DND-41 (cell line): ENCODE results near the gene ALX3.

Source experiments
- ATAC-seq: fragments of 200-7000 bp; cut with Tn5 transposase; 3 replicates; pipeline ENCODE4 v1.9.1; 2021; ENCODE audit warnings: low read depth; ENCODE audit not compliant: insufficient read depth
- DNase-seq: peaks from one replicate; pipeline ENCODE4 v3.0.0-alpha.2; 2020
- H2AFZ ChIP-seq: 2 replicates; pipeline ENCODE4 v1.6.0; 2012; ENCODE audit warnings: low read depth, low read length
- H3K27ac ChIP-seq: 2 replicates; pipeline ENCODE4 v1.5.1; 2012; ENCODE audit warnings: low read length, inconsistent platforms
- H3K27me3 ChIP-seq: fragments of 200-600 bp; sonication (generic); 2 replicates; pipeline ENCODE4 v1.6.0; 2012; ENCODE audit warnings: low read length, mild to moderate bottlenecking, inconsistent platforms; ENCODE audit not compliant: insufficient read depth, poor library complexity
- H3K36me3 ChIP-seq: 2 replicates; pipeline ENCODE4 v1.5.1; 2012; ENCODE audit warnings: low read length, inconsistent platforms; ENCODE audit not compliant: insufficient read depth
- H3K4me1 ChIP-seq: 2 replicates; pipeline ENCODE4 v1.5.1; 2012; ENCODE audit warnings: mild to moderate bottlenecking, low read length; ENCODE audit not compliant: insufficient read depth
- H3K4me2 ChIP-seq: 2 replicates; pipeline ENCODE4 v1.6.0; 2012; ENCODE audit warnings: mild to moderate bottlenecking, moderate library complexity, low read length, inconsistent platforms; ENCODE audit not compliant: insufficient read depth
- H3K4me3 ChIP-seq, 2 experiments: fragments of 200-600 bp in 1 of 2; shearing (Covaris generic) in 1 of 2; 2 replicates each; pipeline ENCODE4 v1.5.1; 2012 to 2016; ENCODE audit warnings: inconsistent platforms in 2 of 2, low read length in 2 of 2, mild to moderate bottlenecking in 2 of 2, low read depth in 1 of 2, moderate library complexity in 1 of 2
- H3K79me2 ChIP-seq: 2 replicates; pipeline ENCODE4 v1.6.0; 2012; ENCODE audit warnings: low read length, inconsistent platforms; ENCODE audit not compliant: insufficient read depth
- H3K9ac ChIP-seq: 2 replicates; pipeline ENCODE4 v1.6.0; 2012; ENCODE audit warnings: low read depth, mild to moderate bottlenecking, inconsistent platforms, low read length, moderate library complexity
- H3K9me3 ChIP-seq: 2 replicates; pipeline ENCODE4 v1.5.1; 2012; ENCODE audit warnings: low read length, moderate library complexity, mild to moderate bottlenecking, inconsistent platforms; ENCODE audit not compliant: insufficient read depth, severe bottlenecking
- H4K20me1 ChIP-seq: 2 replicates; pipeline ENCODE4 v1.6.0; 2012; ENCODE audit warnings: low read length; ENCODE audit not compliant: insufficient read depth
- EZH2 ChIP-seq: IDR thresholded peaks from 3 replicates; pipeline ENCODE4 v1.6.1; 2012; ENCODE audit warnings: borderline replicate concordance, low read depth, mild to moderate bottlenecking, moderate library complexity, low read length, inconsistent platforms; ENCODE audit not compliant: severe bottlenecking
- TF ChIP-seq, protein P1 (sequence below): IDR thresholded peaks from 2 replicates; pipeline ENCODE4 v1.5.1; 2012; ENCODE audit warnings: borderline replicate concordance, low read length, moderate library complexity, mild to moderate bottlenecking; ENCODE audit not compliant: poor library complexity, severe bottlenecking; ENCODE audit errors: extremely low read depth

The ALX3 gene

DNA sequence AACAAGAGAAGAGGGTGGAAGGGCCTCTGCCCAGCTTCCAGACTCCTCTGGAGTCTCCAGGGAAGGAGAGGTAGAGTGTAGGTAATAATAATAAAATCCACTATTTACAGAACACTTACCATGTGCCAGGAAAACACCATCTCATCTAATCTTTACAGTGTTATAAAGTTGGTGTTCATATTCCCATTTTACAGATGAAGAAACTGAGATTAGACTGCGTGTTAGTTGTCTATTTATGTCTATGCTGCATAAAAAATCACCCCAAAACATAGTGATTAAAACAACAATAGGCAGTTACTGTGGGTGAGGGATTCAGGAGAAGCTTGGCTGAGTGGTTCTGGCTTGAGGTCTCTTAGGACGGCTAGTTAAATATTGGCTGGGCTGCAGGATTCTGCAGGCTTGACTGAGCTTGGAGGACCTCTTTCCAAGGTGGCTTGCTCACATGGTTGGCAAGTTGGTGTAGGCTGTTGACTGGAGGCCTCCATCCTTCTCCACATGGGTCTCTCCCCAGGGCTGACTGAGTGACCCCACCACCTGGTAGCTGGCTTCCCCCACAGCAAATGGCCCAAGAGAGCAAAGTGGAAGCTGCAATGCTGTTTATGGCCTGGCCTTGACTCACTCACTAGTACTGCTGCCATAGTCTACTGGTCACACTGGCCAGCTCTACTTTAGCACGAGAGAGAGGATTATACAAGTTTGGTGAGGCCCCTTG is 6.5 kb upstream of the ALX3 start:
- H3K27me3 ChIP-seq: no peaks in the 10 kb centered on the region
- TF ChIP-seq, protein P1, sequence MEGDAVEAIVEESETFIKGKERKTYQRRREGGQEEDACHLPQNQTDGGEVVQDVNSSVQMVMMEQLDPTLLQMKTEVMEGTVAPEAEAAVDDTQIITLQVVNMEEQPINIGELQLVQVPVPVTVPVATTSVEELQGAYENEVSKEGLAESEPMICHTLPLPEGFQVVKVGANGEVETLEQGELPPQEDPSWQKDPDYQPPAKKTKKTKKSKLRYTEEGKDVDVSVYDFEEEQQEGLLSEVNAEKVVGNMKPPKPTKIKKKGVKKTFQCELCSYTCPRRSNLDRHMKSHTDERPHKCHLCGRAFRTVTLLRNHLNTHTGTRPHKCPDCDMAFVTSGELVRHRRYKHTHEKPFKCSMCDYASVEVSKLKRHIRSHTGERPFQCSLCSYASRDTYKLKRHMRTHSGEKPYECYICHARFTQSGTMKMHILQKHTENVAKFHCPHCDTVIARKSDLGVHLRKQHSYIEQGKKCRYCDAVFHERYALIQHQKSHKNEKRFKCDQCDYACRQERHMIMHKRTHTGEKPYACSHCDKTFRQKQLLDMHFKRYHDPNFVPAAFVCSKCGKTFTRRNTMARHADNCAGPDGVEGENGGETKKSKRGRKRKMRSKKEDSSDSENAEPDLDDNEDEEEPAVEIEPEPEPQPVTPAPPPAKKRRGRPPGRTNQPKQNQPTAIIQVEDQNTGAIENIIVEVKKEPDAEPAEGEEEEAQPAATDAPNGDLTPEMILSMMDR: no peak
- ATAC-seq (no peak), DNase-seq (no peak)
- H3K36me3 ChIP-seq: no peaks in the 10 kb centered on the region
- H3K4me2 ChIP-seq: no peak overlapping the region
- no peaks in the 10 kb centered on the region for H4K20me1 ChIP-seq
- no peaks in the 10 kb centered on the region for H3K79me2 ChIP-seq
- no peak overlapping the region for H2AFZ ChIP-seq
- H3K9me3 ChIP-seq: no peaks in the 10 kb centered on the region
- H3K4me1 ChIP-seq: no peaks in the 10 kb centered on the region
- no peak overlapping the region for H3K27ac ChIP-seq
- H3K4me3 ChIP-seq: no peak overlapping the region
- no peak overlapping the region for H3K9ac ChIP-seq

DNA sequence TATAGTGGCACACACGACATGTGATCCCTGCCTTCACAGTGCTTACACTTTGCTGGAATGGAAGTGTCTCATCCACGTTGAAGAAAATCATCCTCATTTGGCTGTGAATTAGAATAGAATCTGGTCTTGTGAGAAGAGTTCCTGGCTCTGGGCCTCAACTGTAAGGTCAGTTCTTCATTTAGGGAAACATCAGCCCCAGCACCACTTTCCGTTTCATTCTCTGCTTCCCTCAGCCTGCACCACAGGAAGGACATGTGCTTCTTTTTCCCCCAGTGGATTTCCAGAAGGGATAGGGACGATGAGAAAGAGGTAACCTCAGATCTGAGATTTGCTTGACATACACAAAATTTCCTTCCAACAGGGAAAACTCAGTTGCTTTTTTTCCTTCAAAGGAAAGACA is 3.7 kb upstream of the ALX3 start:
- TF ChIP-seq EZH2: no peak
- TF ChIP-seq, protein P1: no peak
- Histone ChIP-seq H3K4me2 (no peak overlapping the region), H3K4me1 (no peaks in the 10 kb centered on the region), H3K4me3 (no peak overlapping the region), H3K36me3 (no peaks in the 10 kb centered on the region), H3K9ac (no peak overlapping the region), H2AFZ (no peak overlapping the region), H4K20me1 (no peaks in the 10 kb centered on the region), H3K27me3 (no peaks in the 10 kb centered on the region), H3K27ac (no peak overlapping the region), H3K79me2 (no peaks in the 10 kb centered on the region), H3K9me3 (no peaks in the 10 kb centered on the region)
- no peak for DNase-seq
- no peak for ATAC-seq

DNA sequence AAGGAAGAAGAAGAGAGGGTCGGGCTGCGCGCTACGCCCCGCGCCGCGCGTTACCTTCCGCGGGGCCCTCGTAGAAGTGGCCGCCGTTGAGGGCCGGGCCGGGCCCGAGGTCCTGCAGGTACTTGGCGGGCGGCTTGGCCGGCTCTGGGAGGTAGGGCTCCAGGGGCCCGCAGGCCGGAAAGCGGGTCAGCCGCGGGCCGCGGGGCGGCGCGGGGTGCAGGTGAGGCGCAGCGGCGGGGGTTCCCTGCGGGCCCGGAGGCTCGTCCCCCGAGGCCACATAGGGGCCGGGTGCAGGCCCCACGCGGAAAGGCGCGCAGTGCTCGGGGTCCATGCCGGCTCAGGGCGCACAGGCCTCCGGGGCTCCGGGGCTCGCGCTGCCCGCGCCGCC is 196 bp downstream of the ALX3 start:
- H4K20me1 ChIP-seq: no peaks in the 10 kb centered on the region; the same call in 1 of the 2 replicates

More for the DNA sequence above, 196 bp downstream of the ALX3 start:
- no peaks in the 10 kb centered on the region for H3K36me3 ChIP-seq
- H3K79me2 ChIP-seq: no peaks in the 10 kb centered on the region
- no peak overlapping the region for H3K9ac ChIP-seq
- no peaks in the 10 kb centered on the region for H3K9me3 ChIP-seq
- H3K4me1 ChIP-seq: no peaks in the 10 kb centered on the region
- H3K27ac ChIP-seq: no peak overlapping the region
- TF ChIP-seq, protein P1: no peak
- TF ChIP-seq EZH2: no peak
- no peak overlapping the region for H3K4me2 ChIP-seq
- DNase-seq: no peak
- no peak for ATAC-seq
- H3K4me3 ChIP-seq: no peak overlapping the region
- no peak overlapping the region for H2AFZ ChIP-seq
- H3K27me3 ChIP-seq: no peaks in the 10 kb centered on the region
